ENCODE data around the gene EIF6.
"Not testable (repeated sequence)": the region's sequence is repeated elsewhere in the genome, so short reads cannot be mapped to it uniquely, and the experiment has no call there.

EIF6 gene

GRCh38 chr20:35277531-35278395 lies 6.8 kb downstream of the EIF6 start, which contains the start of gene MMP24OS:
Gene MMP24OS (minus strand): TSS chr20:35278122. CDS start chr20:35277929, 193 bp downstream.
- DNase-seq (peak; percentile 94), ATAC-seq (peak; percentile 96)

GRCh38 chr20:35277127-35277526 lies 7.4 kb downstream of the EIF6 start:
- no peak for ATAC-seq
- DNase-seq = no peak

- DNase-seq (no peak), ATAC-seq (no peak)
These were observed 8.2 kb downstream of the EIF6 start for GRCh38 chr20:35276408-35276807.

GRCh38 chr20:35275741-35276251 lies 8.8 kb downstream of the EIF6 start:
- ATAC-seq (no peak), DNase-seq (no peak)

DNA sequence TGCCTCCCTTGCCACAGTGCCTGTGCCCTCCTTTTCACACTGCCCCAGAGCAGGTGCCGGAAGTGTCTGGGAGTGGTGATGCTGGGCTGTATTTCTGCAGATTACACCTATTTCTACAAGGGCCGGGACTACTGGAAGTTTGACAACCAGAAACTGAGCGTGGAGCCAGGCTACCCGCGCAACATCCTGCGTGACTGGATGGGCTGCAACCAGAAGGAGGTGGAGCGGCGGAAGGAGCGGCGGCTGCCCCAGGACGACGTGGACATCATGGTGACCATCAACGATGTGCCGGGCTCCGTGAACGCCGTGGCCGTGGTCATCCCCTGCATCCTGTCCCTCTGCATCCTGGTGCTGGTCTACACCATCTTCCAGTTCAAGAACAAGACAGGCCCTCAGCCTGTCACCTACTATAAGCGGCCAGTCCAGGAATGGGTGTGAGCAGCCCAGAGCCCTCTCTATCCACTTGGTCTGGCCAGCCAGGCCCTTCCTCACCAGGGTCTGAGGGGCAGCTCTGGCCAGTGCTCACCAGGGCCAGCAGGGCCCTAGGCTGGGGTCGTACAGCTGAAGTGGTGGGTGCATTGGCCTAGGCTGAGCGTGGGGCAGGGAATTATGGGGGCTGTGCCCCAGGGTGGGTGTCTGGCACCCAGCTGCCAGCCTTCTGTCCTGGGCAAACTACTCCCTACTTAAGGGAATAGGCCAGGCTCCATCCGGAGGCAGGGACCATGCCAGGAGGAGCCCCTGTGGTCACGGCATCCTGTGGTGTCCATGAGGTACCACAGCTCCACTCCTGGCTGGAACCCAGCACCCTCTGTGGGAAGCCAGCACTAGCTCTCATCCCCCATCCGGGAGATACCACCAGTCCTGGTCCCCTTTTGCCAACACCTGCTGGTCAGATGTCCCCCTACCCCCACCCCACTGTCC lies 10.1 kb downstream of the EIF6 start:
- ATAC-seq = no peak
- DNase-seq = no peak

GRCh38 chr20:35273449-35274171 lies 11.0 kb downstream of the EIF6 start:
- ATAC-seq (no peak), DNase-seq (no peak)

DNA sequence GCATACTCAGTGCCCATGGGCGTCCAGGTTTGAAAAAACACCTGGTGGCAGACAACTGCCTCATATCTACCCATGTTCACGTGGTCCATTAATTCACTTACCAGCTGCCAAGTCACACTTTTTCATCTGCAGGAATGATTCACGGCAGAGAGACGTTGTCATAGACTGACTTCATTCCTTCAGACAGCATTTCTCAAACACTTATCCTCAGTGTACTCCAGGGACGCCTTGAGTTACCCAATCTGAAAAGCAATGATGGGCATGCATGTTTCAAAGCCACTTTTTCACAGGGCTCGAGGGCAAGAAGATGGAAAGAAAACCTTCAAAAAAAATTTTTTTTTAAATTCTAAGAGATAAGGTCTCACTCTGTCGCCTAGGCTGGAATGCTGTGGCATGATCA lies 12.7 kb downstream of the EIF6 start:
- no peak for ATAC-seq
- DNase-seq = no peak

GRCh38 chr20:35271073-35271882 lies 13.3 kb downstream of the EIF6 start:
- ATAC-seq (no peak), DNase-seq (no peak)

- no peak for DNase-seq
- no peak for ATAC-seq
These were observed 14.3 kb downstream of the EIF6 start for GRCh38 chr20:35270021-35270902.

DNA sequence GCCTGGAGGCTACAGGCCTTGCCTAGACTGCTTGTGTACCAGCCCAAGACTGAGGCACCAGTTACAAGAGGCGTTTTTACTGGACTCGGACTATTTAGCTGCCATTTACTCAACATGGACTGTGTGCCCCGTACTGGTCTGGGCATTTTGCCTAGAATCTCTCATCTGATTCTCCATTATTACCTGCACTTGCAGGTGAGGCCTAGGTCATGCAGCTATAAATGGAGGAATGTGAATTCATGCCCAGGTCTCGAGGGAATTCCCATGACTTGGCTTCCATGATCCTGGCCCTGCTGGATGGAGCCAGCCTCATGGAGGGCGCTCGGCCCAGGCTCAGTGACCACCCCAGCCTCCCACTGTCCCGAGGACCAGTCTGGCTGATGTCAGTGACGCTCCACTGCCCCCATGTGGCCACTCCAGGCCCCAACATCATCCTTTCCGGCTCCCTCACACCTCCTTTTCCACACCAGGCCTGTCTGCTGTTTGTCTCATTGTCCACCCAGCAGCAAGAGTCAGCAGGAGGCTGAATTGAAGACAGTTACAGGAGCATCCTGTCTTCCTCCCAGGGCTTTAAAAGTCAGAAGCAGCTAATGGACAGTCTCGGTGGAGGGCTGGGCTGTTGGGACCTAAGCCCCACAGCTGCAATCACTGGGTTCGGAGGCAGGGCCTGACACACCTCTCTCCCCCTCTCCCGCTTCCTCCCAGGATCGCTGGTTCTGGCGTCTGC lies 15.4 kb downstream of the EIF6 start:
- peak; percentile 70 for DNase-seq

DNA sequence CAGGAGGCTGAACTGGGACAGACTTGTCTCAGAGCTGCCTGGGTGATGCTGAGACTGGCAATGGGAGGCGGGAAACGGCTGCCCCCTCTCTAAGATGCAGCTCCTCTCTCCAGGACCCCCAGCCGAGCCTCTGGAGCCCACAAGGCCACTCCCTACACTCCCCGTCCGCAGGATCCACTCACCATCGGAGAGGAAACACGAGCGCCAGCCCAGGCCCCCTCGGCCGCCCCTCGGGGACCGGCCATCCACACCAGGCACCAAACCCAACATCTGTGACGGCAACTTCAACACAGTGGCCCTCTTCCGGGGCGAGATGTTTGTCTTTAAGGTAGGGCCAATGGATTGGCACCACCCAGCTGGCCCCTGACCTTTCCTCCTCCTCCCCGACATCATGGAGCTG lies 17.5 kb downstream of the EIF6 start:
- DNase-seq (no peak), ATAC-seq (no peak)

More for the DNA sequence above, 15.4 kb downstream of the EIF6 start:
- peak; percentile 48 for ATAC-seq

GRCh38 chr20:35264755-35265154 lies 19.8 kb downstream of the EIF6 start:
- no peak for ATAC-seq

DNA sequence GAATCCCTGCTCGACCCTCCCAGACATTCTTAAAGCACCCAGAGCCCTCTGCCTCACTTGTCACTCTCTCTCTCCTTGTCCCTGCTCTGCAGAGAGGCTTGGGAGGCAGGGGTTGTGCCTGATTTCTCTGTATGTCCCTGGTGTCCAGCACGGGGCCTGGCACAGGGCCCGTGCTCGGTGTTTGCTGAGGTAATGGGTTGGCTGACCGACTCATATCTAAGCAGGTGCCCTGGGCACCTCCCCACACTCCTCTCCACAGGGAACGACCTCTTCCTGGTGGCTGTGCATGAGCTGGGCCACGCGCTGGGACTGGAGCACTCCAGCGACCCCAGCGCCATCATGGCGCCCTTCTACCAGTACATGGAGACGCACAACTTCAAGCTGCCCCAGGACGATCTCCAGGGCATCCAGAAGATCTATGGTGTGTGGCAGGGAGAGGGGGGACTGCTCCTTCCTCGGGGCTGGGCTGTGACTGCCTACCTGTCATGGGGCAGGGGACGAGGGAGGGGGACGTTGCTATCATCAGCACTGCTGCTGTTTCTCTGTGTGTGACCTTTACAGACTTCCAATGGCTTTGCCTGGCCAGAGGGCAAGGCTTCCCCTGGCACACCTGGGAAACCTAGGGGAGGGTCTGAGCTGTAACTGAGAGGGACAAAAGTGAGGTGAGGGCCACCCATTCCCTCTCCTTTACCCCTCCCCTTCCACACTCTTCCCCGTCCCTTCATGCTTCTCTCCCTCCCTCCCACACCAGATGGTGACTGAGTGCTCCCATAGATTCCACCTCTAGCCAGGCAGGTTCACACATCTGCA lies 20.8 kb downstream of the EIF6 start:
- ATAC-seq = no peak
- DNase-seq = no peak

More at GRCh38 chr20:35264755-35265154, 19.8 kb downstream of the EIF6 start:
- DNase-seq = no peak

DNA sequence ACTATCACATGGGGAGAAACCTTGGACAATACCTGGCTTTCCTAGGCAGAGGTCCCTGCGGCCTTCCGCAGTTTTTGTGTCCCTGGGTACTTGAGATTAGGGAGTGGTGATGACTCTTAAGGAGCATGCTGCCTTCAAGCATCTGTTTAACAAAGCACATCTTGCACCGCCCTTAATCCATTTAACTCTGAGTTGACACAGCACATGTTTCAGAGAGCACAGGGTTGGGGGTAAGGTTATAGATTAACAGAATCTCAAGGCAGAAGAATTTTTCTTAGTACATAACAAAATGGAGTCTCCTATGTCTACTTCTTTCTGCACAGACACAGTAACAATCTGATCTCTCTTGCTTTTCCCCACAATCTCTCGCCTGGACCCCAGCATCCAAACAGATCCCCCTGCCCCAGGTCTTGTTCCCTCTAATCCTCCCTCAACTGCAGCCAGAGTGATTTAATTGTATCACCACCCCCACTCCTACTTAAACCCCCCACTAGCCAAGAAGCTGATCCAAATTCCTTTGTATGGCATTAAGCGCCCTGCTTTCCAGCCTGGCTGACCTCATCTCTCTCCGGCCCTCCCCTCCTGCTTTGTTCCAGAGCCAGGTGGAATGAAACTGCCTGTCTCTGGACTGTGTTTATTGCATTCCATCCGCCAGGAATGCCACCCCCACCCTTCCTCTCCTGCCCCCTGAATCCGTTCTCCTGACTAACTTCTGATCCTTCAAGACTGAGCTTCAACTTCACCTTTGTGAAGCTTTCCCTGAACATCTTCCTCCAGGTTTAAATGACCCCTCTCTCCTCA lies 21.6 kb downstream of the EIF6 start:
- DNase-seq, ATAC-seq: not testable (repeated sequence)

DNA sequence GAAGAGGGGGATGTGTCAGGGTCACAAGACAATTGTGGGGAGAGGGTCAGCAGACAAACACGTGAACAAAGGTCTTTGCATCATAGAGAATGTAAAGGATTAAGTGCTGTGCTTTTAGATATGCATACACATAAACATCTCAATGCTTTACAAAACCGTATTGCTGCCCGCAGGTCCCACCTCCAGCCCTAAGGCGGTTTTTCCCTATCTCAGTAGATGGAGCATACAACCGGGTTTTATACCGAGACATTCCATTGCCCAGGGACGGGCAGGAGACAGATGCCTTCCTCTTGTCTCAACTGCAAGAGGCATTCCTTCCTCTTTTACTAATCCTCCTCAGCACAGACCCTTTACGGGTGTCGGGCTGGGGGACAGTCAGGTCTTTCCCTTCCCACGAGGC lies 22.3 kb downstream of the EIF6 start:
- not testable (repeated sequence) for ATAC-seq, DNase-seq

- DNase-seq (no peak), ATAC-seq (peak; percentile 23)
These were observed 24.1 kb downstream of the EIF6 start for GRCh38 chr20:35260426-35260825.

GRCh38 chr20:35257175-35257909 lies 27.2 kb downstream of the EIF6 start:
- DNase-seq (no peak), ATAC-seq (no peak)
